HG02852 (cell line): ENCODE measurements around the gene STK10.
A peak's percentile ranks its signal among the peaks of the same experiment; 100 is the strongest.

ENCODE experiments used
- ATAC-seq: cut with Tn5 transposase; IDR thresholded peaks from one replicate; pipeline ENCODE4 v1.9.1; 2021; ENCODE audit warnings: mild to moderate bottlenecking, moderate library complexity; ENCODE audit not compliant: unreplicated experiment

The STK10 gene

DNA sequence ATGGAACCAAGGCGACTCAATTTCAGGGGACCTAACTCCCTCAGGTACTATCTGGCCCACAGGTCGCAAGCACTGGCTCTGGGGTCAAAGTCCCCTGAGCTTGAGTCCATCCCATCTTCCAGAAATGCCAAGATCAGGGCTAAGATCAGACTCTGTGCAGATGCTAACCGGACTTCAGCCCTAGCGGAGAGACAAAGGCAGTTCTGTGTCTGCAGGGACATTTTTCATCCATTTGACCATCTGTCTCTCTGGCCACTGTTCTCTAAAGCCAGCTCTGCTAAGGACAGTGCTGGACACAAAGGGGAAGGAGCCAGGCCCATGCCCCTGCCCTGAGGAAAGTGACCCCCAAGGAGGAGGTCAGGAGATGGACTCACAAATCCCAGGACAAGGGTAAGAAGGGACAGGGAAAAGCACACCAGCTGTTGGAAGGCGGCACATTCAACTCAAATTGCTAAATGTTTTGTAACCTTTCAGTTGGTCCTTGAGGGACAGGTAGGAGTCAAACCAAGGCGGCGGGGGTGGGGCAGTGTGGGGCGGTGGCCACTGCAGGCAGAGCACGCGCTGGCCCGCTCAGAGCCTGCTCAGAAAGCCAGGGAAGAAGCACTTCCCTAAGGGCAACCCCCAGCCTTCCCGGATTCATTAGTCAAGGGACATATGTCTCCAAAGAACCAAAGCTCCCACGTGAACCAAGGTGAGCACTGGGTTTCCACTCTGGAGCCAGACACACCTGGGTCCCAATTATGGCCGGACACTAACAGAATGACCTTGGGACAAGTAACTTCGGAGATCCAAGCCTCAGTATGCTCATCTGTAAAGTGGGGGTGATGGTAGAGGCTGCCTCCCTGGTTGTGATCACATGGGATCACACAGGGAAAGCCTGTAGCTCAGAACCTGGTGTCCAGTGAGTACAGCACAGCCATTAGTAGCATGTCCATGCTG, 42.8 kb downstream of the STK10 start:
- no peak for ATAC-seq

DNA sequence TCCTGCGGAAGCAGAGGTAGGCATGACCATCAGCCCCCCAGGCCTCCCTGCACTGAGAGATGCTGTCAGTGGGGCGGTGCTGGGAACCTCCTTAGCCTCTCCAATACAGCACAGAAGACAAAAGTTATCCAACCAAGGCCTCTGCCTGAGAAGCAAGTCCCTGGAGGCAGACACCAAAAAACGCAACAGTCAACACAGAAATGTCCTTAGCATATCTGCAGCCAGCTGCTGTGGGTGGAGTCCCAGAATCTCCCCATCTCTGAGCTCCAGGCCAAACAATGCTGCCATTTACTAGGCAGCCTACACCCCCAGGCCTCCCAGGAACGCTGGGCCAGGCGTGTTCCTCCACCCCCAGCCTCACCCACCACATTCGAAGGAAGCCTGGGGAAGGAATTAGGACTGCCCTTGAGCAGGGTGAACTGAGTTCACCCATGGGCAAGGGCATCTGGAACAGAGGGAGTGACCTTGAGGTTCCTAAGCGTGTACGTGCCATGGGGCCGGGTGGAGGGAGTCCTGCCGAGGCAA, 43.7 kb downstream of the STK10 start:
- ATAC-seq, result peak; percentile 84

DNA sequence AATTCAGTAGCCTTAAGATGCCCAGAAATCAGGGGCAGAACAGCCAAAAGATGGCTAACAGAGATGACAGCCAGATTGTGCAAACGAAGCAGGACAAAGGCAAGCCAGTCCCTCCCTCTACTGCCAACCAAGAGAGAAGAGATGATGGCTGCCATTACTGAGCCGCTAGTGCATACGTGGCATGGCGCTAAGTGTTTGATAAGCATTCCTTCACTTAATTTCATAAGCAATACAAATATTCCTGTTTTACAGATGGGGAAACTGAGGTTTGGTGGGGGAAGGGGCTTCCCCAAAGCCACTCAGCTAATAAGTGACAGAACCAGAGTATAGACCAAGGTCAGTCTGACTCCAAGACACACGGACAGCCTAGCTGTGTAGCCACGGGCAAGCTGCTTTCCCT, 44.1 kb downstream of the STK10 start:
- ATAC-seq, result no peak

DNA sequence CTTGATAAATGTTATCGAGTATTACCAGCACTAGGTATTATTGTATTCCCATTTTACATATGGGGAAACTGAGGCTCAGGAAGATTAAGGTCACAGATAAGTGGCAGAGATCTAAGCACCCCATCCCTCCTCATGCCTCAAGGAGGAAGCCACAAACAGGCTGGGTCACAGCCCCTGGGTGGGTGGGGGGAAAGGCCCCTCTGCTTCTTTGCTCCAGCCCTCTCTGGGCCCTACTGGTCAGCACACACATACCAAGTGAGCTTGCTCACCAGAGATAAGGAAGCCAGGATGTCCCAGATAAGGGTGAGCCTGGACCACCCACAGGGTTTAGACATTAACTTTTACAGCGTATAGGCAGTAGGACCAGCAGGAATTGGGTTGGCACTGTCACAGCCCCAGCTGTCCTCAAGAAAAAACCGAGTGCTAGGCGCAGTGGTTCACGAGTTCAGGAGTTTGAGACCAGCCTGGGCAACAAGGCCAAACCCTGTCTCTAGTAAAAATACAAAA, 45.3 kb downstream of the STK10 start:
- no peak for ATAC-seq

DNA sequence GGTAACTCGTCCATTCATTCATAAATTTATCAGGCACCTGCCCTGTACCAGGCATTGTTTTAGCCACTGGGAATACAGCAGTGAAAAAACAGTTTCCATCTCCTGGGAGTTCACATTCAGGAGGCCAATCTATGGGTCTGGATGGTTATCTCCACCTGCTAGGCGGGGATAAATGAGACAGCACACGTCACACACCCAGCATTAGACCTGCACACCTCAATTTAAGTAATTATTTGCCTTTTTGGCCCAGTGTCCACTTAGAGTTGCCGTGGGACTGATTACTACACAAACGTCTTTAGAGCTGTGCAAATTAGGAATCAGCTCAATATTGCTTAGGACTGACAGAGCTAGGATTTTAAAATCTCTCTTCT, 46.1 kb downstream of the STK10 start:
- no peak for ATAC-seq

DNA sequence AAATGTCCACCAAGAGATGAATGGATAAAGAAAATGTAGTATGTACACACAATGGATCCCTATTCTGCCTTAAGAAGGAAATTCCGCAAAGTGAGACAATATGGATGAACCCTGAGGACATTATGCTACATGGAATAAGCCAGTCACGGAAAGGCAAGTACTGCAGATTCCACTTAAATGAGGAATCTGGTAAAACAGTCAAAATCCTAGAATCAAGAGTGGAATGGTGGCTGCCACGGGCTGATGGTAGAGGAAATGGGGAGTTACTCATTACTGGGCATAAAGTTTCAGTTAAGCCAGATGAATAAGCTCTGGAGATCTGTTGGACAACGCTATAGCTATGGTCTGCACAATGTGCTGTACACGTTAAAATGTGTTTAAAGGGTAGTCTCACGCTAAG, 47.2 kb downstream of the STK10 start:
- no peak for ATAC-seq

DNA sequence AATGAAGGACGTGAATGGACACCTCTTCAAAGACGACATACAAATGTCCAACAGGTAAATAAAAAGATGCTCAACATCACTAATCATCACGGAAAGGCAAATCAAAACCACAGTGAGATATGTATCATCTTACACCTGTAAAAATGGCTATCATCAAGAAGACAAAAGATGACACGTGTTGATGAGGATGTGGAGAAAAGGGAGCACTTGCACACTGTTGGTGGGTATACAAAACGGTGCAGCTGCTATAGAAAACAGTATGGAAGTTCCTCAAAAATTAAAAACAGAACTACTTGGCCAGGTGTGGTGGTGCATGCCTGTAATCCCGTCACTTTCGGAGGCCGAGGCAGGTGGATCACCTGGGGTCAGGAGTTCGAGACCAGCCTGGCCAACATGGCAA, 47.9 kb downstream of the STK10 start:
- no peak for ATAC-seq

DNA sequence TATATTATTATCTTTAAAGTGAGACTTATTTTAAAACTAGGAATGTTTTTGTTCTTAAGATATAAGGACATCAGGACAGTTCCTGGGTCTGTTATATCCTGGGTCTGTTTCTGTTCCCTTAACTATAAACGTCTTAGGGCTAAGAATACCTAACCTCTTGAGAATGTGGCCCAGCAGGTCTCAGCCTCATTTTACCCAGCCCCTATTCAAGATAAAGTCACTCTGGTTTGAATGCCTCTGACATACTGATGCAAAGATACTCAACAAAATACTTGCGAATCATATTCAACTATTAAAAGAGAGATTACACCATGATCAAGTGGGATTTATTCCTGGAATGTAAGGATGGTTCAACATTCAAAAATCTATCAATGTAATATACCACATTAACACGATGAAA, 51.0 kb downstream of the STK10 start:
- no peak for ATAC-seq

DNA sequence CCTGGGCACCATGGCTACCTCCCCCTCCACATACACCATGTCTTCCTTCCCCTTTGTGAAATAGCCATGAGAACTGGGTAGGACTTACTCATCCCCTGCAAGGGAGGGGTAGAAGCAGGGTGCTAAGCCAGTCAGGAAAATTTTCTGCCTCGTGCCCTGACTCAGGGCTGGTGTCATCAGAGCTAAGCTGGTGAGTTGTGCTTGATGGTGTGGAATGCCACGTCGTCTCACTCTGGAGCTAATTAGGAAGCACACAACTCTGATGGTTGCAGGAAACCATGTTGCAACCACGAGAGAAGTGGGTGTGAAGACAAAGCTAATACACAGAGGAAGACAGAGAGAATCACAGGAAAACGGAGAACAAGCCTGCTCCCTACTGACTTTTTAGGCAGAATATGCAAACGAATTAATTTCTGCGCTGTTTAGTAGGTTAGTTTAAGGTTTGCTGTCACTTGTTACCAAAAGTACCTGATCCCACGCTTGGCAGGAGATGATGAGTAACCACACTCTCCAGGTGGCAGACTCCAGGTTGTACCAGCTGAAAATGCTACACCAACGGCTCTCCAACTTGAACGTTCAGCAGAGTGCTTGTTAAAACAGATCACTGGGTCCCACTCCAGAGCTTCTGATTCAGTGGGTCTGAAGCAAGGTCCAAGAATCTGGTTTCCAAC, 54.5 kb downstream of the STK10 start:
- ATAC-seq, result no peak

DNA sequence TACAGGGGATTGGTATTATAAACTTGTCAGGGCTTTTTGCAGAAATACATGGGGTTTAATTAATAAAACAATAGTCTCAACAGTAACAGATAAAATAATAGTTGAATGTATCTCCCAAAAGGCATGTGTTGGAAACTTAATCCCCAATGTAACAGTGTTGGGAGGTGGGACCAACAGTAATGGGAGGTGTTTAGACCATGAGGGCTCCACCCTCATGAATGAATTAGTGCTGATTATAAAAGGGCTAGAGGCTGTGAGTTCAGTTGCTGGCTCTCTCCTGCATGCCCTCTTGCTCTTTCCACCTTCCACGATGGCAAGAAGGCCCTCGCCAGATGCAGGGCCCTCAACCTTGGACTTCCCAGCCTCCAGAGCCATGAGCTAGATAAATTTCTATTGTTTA, 56.3 kb downstream of the STK10 start:
- no peak for ATAC-seq

DNA sequence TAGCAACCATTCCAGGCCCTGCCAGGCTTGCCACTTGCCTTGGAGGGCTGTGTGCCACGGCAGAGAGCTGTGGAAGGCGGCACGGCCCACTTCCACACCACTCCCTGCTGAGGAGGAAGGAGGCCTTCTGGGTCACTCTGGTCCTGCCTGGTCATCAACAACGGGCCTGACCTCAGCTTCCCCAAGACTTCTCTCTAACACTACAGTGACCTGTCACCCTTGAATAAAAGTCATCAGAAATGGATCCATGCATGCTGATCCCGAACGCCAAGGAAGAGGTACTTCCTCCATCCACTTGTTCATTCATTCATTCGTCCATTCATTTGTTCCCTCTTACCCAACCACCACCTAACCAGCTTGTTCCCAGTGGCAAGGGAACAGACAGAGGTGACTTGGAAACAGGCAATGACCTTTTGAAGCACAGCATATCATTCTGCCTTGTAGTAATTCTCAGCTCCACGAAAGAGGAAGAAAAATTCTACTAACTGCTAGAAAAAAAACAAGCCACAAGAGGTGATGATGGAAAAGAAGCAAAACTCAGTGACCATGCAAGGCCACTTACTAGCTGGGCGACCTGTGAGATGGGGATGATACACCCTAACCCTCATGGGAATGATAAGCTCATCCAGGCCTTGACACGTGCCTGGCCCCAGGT, 58.6 kb downstream of the STK10 start:
- no peak for ATAC-seq

DNA sequence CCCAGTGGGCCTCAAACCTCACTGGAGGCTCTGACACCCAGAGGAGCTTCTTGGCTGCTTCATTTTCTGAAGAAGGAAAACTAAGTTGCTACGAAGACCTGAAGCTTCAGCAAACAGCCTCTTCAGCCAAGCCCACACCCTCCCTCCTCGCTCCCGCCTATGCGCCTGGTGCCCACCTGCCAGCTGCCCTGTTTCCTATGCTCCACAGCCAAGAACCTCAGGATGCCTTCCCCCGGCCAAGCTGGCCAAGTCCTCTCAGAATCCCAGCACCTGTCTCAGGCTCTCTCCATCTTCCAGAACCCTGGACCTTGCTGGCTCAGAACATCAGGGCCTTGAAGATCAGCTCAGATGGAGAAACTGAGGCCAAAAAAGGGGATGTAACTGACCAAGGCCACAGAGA, 60.4 kb downstream of the STK10 start:
- ATAC-seq, result no peak

DNA sequence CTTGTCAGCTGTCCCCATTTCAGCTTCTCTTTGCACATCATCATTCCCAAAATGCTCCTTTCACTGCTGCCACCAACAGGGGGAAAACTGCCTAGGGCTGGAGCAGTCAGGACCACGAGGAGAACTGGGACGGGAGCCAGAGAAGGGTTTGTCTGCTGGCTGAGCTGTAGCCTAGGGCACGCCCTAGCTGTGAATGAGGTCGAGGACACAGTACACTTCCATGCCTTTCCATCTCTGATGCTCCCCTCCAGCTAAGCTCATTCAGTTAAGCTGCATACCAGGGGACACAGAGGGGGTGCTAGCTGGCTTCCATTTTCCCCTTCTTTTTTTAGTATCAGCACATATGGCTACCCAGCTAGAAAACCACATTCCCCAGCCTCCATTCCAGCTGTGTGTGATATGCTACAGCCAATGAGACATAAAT, 64.7 kb downstream of the STK10 start:
- ATAC-seq, result no peak

DNA sequence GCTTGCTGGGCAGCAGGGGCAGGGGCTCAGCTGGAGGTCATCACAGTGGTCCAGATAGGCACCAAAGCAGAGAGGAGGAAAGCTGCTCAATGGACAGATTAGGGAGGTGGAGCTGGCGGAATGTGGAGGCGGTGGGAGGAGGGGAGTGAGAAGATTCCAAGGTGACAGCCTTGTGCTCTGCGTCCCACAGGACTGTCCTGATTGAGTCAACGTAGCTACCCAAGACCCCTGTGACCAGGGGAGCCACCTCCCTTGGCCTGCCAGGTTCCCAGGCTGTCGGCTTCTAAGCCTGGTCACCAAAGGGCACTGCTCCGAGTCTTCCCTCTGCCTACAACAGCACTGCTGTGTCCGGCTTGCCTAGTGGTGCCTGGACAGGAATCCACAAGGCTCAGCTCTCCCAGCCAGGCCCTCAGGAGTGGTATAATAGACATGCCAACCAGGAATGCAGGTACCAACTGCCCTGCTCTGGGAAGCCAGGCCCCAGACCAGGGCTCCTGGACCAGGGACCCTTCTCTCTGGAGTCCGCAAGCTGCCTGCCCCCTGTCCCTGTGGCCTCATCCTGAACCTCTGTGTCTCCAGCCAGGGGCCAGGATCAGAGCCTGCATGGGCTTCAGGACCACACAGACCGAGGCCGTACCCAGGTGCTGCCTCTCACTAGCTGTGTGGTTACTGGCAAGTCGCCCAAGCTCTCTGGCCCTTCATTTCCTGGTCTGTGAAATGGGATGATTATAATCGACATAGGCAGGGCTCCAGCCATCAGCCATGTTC, 67.9 kb downstream of the STK10 start:
- ATAC-seq, result no peak

DNA sequence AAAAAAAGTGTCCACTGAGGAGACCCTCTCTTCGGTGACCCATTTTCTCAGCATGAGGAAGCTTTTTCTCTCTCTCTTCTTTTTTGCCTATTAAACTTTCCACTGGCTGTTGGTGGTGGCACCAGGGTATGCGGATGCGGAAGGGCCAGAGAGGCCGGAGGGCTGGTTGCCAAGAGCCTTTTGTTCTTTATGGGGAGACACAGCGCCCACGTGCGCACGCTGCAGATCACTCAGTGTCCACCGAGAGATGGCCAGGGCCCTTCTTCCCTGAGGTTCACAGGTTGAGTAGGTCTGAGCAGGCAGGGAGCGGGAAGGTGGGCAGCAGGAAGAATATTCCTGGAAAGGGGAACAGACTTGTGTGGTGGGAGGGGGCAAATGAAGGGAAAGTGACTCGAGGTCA, 69.1 kb downstream of the STK10 start:
- ATAC-seq, result no peak

DNA sequence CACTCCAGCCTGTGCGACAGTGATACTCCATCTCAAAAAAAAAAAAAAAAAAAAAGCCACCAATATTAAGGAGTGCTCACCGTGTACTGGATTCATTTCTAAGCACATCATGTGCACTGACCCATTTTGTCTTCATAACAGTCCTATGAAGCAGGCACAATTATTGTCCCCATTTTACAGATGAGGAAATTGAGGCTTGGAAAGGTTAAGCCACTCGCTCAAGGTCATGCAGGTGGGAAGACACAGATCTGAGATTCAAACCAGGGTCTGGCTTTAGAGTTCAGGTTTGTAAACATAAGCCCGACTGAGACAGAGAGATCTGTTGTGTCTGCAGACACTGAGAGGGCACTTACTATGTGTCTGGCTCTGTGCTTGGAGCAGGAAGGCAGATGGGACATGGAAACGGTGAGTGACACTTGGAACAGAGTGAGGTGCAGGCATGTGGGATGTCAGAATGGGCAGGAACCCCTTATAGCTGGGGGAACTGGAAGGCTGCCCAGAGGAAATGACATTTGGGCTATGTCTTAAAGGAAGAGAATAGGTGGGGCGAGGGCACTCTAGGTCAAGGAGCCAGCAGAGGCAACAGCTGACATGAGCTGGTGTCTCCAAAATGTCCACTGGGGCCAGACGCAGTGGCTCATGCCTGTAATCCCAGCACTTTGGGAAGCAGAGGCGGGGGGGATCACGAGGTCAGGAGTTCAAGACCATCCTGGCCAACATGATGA, 69.9 kb downstream of the STK10 start:
- no peak for ATAC-seq

DNA sequence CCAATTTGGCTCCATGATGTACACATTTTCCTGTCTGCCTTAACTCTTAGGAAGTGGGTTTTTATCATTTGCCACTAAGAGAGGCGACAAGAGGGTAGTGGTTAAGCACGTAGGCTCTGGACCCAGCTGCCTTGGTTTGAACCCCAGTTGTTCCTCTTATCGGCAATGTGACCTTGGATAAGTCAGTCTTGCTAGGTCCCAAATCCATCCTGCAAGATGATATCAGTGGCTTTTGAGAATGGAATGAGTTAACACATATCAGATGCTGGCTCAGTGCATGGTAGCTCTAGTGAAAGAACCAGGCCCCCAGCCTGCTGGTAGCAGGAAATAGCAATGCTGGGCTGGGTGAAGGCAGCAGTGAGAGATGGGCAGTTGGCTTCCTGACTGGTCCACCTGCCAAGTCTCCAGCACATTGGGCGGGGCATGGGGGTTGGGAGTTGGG, 72.5 kb downstream of the STK10 start:
- ATAC-seq, result no peak

DNA sequence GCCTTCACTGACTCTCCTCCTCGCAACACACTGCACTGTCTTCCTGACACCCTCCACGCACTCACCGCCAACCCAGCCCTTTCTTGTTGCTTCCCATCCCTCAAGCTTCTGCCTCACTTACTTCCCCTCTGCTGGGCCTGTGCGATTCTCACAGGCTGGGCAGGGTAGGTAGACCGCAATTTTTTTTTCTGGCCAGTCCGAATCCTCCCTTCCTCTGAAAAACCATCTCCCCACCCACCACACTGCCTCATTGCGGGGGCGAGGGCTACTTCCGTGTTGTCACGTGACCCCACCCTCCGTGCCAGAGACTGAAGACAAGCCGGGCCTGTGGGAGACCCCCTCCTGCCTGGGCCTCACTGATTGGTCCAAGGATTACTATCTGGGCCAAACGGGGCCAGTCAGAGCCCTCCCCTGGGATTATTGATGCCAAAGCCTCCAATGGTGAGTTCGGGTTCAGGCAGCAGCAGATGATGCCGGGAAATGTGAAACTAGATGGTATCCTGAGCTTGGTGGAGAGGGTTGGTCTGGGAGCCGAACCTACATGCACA, 73.1 kb downstream of the STK10 start:
- peak; percentile 58 for ATAC-seq

DNA sequence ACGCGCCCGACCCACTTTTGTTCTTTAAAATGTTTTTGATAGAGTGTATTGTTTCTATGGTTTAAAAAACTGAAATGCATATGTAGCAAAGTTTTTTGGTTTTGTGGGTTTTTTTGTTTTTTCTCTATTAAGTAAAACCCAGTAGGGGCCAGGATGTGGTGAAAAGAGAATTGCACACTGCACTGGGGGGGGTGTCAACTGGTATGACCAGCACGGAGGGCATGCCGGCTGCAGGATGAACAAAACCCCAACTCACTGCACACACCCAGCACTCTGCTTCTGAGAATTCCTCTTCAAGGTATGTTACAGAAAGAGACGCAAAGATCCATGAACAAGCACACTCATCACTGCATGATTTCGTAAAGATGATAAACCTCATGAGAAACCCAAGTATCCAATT, 75.0 kb downstream of the STK10 start:
- no peak for ATAC-seq

DNA sequence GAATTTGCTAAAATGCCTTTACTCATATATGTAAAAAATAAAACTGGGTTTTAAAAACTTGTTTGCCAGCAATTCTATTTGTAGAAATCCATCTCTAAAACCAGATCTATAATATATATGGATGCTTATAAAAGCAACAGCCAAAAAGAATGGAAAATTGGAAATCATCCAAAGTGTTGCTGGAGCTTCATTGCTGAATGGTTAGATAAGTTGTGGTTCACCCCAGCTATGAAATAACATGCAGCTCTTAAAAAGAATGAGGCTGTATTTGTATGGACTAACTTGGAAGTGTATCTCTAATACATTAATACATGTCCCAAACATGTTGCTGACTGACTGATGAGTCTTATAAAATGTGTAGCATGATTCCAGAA, 76.2 kb downstream of the STK10 start:
- no peak for ATAC-seq
